HG02642 (cell line): ENCODE data around the gene NINJ2.

Experiments
- ATAC-seq: cut with Tn5 transposase; IDR thresholded peaks from one replicate; pipeline ENCODE4 v1.9.1; 2021; ENCODE audit warnings: mild to moderate bottlenecking; ENCODE audit not compliant: unreplicated experiment, poor library complexity

NINJ2 gene

GRCh38 chr12:674272-674781, 11.1 kb upstream of the NINJ2 start:
- ATAC-seq = peak; percentile 85

GRCh38 chr12:673849-674248, 10.6 kb upstream of the NINJ2 start:
- peak; percentile 24 for ATAC-seq

DNA sequence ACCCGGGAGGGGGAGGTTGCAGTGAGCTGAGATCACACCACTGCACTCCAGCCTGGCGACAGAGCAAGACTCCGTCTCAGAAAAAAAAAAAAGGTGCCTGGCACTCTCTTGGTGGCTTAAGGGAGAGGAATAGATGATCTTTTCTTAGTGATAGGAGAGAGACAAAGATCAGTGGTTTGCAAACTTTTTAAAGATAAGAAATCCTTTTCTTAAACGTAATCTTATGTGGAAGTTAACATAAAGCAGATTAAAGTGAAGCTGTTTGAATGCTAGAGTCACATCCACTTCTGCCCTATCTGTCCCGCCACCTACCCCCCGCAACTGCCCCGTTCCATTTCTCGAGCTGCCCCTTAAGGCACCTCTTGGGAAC, 6.3 kb upstream of the NINJ2 start:
- ATAC-seq = no peak

GRCh38 chr12:668090-668481, 4.8 kb upstream of the NINJ2 start:
- no peak for ATAC-seq

GRCh38 chr12:666766-667308, 3.6 kb upstream of the NINJ2 start:
- ATAC-seq = no peak

DNA sequence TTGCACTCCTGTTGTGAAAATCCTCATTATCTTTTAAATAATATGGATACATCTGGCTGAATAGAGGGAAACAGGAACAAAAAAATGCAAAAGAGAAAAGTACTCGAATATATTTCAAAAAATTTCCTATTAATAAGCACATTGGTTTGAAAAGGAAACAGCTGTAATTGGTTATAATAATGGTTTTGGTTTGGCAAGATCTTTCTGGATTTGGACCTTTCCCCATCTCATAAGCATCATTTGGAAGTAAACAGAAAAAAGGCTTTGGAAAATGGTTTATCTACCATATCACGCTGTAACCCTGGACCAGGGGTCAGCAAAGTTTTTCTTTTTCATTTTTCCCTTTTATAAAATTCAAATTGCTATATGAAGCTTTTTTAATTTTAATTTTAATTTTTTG, 2.8 kb upstream of the NINJ2 start:
- no peak for ATAC-seq

DNA sequence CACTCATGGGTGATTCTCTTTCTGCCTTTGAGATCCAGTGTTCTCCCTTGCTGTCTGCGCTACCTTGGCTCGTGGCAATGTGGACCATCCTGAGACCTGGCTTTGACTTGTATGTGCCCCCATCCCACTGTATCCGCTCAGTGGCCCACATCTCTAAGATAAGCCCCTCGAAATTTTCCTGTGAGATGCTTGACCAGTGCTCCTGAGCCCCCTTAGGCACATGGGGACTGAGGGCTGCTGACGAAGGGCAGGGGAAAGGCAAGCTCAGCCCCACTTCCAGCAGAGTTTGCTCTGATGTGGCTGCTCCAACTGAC, 1.5 kb upstream of the NINJ2 start:
- ATAC-seq = no peak

GRCh38 chr12:664075-664778, 982 bp upstream of the NINJ2 start:
- no peak for ATAC-seq

DNA sequence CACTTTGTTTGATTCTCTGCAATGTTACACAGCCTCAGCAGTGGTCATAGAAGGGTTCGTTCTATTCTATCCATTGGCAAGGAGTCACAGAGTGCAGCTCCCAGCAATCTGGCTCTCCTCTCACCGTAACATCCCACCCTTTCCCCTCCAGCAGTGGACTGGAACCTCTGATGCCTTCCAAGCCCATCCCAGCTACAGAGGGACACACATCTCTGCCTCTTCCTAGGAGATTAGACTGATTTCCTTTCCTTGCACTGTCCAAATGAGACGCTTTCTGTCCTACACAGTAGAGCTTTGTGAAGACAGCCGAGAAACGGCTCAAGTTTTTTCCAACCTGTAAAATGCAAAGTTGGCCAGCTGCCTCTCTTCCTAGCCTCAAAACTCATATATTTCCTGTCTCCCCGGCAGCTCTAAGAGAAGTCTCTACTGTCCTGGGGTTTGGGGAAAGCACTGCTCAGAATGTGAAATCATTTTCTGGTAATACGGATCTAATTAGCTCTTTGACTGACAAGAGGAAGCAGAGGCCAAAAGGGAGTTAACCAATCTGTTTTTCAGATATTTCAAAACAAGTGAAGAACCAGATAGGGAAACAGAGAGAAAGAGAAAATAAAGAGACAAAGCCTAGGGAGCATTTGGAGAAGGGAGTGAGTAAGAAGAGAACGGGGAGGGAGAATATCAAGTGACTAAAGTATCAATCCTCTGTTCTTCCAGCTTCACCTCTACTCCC, 516 bp downstream of the NINJ2 start:
- ATAC-seq = no peak

DNA sequence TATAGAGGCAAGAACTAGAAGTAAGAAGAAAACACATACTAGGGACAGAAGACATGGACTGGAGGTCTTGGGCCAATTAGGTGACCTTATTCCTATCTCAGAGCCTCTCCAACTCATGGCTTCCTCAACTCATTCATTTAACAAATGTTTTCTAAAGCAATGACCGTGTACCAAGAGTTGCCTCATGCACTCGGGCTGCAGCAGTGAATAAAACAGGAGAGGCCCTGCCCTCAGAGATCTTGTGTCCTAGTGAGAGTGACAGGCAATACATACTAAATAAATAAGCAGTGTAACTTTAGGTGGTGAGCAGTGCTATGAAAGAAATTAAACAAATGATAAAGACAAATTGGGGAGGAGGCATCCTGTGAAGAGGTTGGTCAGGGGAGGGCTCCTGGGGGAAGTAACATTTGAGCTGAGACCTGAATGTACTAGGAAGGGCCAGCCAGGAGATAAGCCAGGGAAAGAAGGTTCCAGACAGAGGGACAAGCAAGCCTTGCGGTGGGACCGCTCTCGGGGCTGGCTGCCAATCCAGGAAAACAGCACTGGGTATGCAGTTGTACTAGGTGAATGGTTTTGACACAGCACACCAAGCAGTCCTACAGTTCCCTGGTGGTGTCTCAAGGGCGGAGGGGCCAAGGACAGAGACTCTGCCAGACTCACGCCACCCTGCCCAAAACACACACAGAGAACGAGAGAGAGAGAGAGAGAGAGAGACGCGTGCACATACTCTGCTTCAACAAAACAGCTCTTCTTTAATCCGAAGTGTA, 1.3 kb downstream of the NINJ2 start:
- ATAC-seq = no peak

GRCh38 chr12:659090-659683, 4.1 kb downstream of the NINJ2 start:
- ATAC-seq = peak; percentile 79

- ATAC-seq = no peak
Measured at GRCh38 chr12:650983-651382, 12.3 kb downstream of the NINJ2 start.

GRCh38 chr12:647385-648085, 15.7 kb downstream of the NINJ2 start:
- ATAC-seq = no peak

DNA sequence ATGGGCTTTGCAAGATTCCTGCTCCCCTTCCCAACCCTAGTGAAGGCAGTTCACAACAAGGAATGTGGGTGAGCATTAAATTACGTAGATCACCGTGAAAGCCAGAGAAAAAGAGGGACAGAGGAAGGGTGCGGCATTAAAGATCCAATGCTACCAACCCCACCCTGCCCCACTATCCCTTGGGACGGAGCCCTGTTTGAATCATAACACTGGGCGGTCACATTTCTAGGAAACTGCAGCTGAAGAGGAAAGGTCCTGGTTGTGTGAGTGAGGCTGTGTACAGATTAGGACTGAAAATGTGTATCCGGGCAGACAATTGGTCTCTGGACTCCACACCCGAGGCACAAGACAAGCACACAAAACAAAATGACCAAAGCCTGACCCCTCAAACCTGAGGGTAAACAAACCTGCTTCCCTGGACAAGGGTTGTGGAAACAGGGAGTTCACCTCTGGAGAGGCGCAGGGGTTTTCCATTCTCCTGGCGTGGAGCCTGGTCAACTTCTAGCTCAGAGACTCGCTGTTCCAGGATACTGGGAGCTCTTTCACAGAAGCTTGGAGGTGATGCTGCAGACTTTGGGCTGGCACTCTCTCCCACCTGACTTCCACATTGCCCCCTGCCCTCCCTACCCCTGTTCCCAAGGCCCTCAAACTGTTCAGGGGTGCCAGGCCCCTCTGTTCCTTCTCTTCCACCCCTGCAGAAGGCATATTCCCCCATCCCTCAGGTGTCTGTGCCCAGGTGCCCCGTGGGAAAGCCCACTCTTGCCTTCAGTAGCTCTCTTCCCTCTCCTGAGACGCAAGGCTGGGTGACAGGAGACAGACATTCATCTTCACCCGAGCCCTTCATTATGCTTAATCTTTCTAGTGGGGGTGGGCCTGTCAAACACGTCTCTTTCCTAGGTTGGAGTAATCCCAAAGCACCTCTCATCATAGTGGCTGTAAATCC, 16.5 kb downstream of the NINJ2 start:
- ATAC-seq = no peak

DNA sequence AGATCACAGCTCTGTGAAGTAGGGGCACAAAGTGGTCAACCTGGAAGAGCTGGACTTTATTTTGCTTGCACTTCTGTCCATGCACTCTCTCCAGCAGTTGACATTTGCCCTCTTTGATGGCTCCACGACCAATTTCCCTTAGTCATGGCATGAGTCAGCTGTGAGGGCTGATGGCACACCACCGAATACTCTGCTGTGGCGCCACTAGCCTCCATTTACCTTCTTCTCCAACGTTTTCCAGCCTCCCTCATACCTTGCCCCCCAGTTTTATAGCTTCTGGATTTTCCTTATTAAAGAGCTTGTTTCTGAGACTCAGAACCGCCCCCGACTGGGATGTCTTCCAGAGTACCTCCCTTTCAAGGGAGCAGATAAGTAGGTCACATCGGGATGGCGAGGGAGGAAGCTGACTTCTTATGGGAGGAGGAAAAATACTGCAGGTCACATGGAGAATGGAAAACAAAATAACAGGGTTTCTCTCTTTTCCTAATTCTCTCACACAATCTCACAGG, 17.6 kb downstream of the NINJ2 start:
- ATAC-seq = no peak

GRCh38 chr12:644818-645552, 18.3 kb downstream of the NINJ2 start:
- no peak for ATAC-seq

- no peak for ATAC-seq
Measured at GRCh38 chr12:644303-644639, 19.0 kb downstream of the NINJ2 start.
